T-helper 2 cell treated with Interferon-gamma antibody and Interleukin-4, amounts not matched to agents 5 μg/mL and 100 μg/mL, for 36 hours (primary cell): ENCODE data around the gene CRELD2.

Experiments used
- DNase-seq: peaks from one replicate; pipeline ENCODE4 v3.0.0; 2021; ENCODE audit warnings: low spot score
- H3K27ac Mint-ChIP-seq: one replicate; pipeline ENCODE4 v1.8.0; 2021; ENCODE audit warnings: mild to moderate bottlenecking, mixed read lengths
- H3K27me3 Mint-ChIP-seq: one replicate; pipeline ENCODE4 v1.8.0; 2021; ENCODE audit warnings: low read depth, mixed read lengths
- H3K36me3 Mint-ChIP-seq: one replicate; pipeline ENCODE4 v1.8.0; 2021; ENCODE audit warnings: low read depth, mixed read lengths
- H3K4me1 Mint-ChIP-seq: one replicate; pipeline ENCODE4 v1.8.0; 2021; ENCODE audit warnings: low read depth, mixed read lengths
- H3K4me3 Mint-ChIP-seq: one replicate; pipeline ENCODE4 v1.8.0; 2022; ENCODE audit warnings: mild to moderate bottlenecking, moderate library complexity, mixed read lengths
- H3K9me3 Mint-ChIP-seq: one replicate; pipeline ENCODE4 v1.8.0; 2021; ENCODE audit warnings: mixed read lengths

CRELD2 gene

GRCh38 chr22:49911881-49912625 lies 6.4 kb upstream of the CRELD2 start:
- peaks cover 21% of the 10 kb centered on the region for H3K36me3 Mint-ChIP-seq
- no peaks in the 10 kb centered on the region for H3K27me3 Mint-ChIP-seq
- no peak overlapping the region for H3K4me3 Mint-ChIP-seq

GRCh38 chr22:49913026-49913425 lies 5.4 kb upstream of the CRELD2 start:
- Mint-ChIP-seq H3K36me3 (peaks cover 14% of the 10 kb centered on the region), H3K27ac (no peak overlapping the region), H3K4me1 (peaks cover 7% of the 10 kb centered on the region), H3K4me3 (no peak overlapping the region), H3K9me3 (no peaks in the 10 kb centered on the region), H3K27me3 (no peaks in the 10 kb centered on the region)
- no peak for DNase-seq

More at GRCh38 chr22:49911881-49912625, 6.4 kb upstream of the CRELD2 start:
- DNase-seq, result no peak
- Mint-ChIP-seq H3K4me1 (peaks cover 4% of the 10 kb centered on the region), H3K27ac (no peak overlapping the region), H3K9me3 (no peaks in the 10 kb centered on the region)

GRCh38 chr22:49913446-49913845 lies 5.0 kb upstream of the CRELD2 start:
- H3K9me3 Mint-ChIP-seq, result no peaks in the 10 kb centered on the region
- H3K36me3 Mint-ChIP-seq, result peaks cover 14% of the 10 kb centered on the region
- DNase-seq, result no peak
- H3K27ac Mint-ChIP-seq, result no peak overlapping the region
- H3K4me1 Mint-ChIP-seq, result peaks cover 7% of the 10 kb centered on the region
- H3K27me3 Mint-ChIP-seq, result no peaks in the 10 kb centered on the region
- no peak overlapping the region for H3K4me3 Mint-ChIP-seq

GRCh38 chr22:49914256-49914655 lies 4.2 kb upstream of the CRELD2 start:
- peaks cover 9% of the 10 kb centered on the region for H3K36me3 Mint-ChIP-seq
- H3K9me3 Mint-ChIP-seq, result no peaks in the 10 kb centered on the region
- no peak overlapping the region for H3K4me3 Mint-ChIP-seq
- H3K27ac Mint-ChIP-seq, result no peak overlapping the region
- peaks cover 8% of the 10 kb centered on the region for H3K4me1 Mint-ChIP-seq
- DNase-seq, result no peak
- no peaks in the 10 kb centered on the region for H3K27me3 Mint-ChIP-seq

GRCh38 chr22:49915610-49916009 lies 2.8 kb upstream of the CRELD2 start:
- no peaks in the 10 kb centered on the region for H3K27me3 Mint-ChIP-seq
- no peak for DNase-seq
- peaks cover 12% of the 10 kb centered on the region for H3K36me3 Mint-ChIP-seq
- H3K4me3 Mint-ChIP-seq, result no peak overlapping the region
- H3K27ac Mint-ChIP-seq, result no peak overlapping the region
- H3K9me3 Mint-ChIP-seq, result no peaks in the 10 kb centered on the region
- H3K4me1 Mint-ChIP-seq, result peaks cover 15% of the 10 kb centered on the region

- Mint-ChIP-seq H3K4me3 (peak overlapping the region; percentile 88), H3K27ac (peak overlapping the region; percentile 90), H3K4me1 (peaks cover 15% of the 10 kb centered on the region), H3K36me3 (peaks cover 17% of the 10 kb centered on the region), H3K9me3 (no peaks in the 10 kb centered on the region), H3K27me3 (no peaks in the 10 kb centered on the region)
- DNase-seq, result no peak
Observed at GRCh38 chr22:49916831-49917230, 1.6 kb upstream of the CRELD2 start.

- H3K36me3 Mint-ChIP-seq, result peaks cover 22% of the 10 kb centered on the region
- H3K27ac Mint-ChIP-seq, result peak overlapping the region; percentile 57
- H3K4me1 Mint-ChIP-seq, result peaks cover 15% of the 10 kb centered on the region
- H3K9me3 Mint-ChIP-seq, result no peaks in the 10 kb centered on the region
- DNase-seq, result no peak
- peak overlapping the region; percentile 80 for H3K4me3 Mint-ChIP-seq
- no peaks in the 10 kb centered on the region for H3K27me3 Mint-ChIP-seq
Observed at GRCh38 chr22:49918911-49919881, 762 bp downstream of the CRELD2 start.

- Mint-ChIP-seq H3K4me1 (peaks cover 22% of the 10 kb centered on the region), H3K9me3 (no peaks in the 10 kb centered on the region), H3K4me3 (peak overlapping the region; percentile 41), H3K27me3 (no peaks in the 10 kb centered on the region), H3K36me3 (peaks cover 27% of the 10 kb centered on the region), H3K27ac (peak overlapping the region; percentile 22)
- DNase-seq, result no peak
Observed at GRCh38 chr22:49920859-49921258, 2.4 kb downstream of the CRELD2 start.

GRCh38 chr22:49921508-49922278 lies 3.3 kb downstream of the CRELD2 start:
- Mint-ChIP-seq H3K27ac (no peak overlapping the region), H3K27me3 (no peaks in the 10 kb centered on the region), H3K4me3 (no peak overlapping the region), H3K4me1 (peaks cover 26% of the 10 kb centered on the region), H3K9me3 (no peaks in the 10 kb centered on the region), H3K36me3 (peaks cover 30% of the 10 kb centered on the region)
- no peak for DNase-seq

- Mint-ChIP-seq H3K27ac (no peak overlapping the region), H3K4me3 (no peak overlapping the region), H3K9me3 (no peaks in the 10 kb centered on the region), H3K4me1 (peaks cover 24% of the 10 kb centered on the region), H3K36me3 (peaks cover 34% of the 10 kb centered on the region), H3K27me3 (no peaks in the 10 kb centered on the region)
- DNase-seq, result no peak
Observed at GRCh38 chr22:49922484-49922883, 4.0 kb downstream of the CRELD2 start.

GRCh38 chr22:49922926-49923325 lies 4.5 kb downstream of the CRELD2 start:
- H3K4me3 Mint-ChIP-seq, result no peak overlapping the region
- peaks cover 34% of the 10 kb centered on the region for H3K36me3 Mint-ChIP-seq
- no peak for DNase-seq
- no peaks in the 10 kb centered on the region for H3K9me3 Mint-ChIP-seq
- H3K27me3 Mint-ChIP-seq, result no peaks in the 10 kb centered on the region
- peaks cover 24% of the 10 kb centered on the region for H3K4me1 Mint-ChIP-seq
- H3K27ac Mint-ChIP-seq, result no peak overlapping the region

- peaks cover 34% of the 10 kb centered on the region for H3K36me3 Mint-ChIP-seq
- H3K4me1 Mint-ChIP-seq, result peaks cover 24% of the 10 kb centered on the region
- no peaks in the 10 kb centered on the region for H3K9me3 Mint-ChIP-seq
- no peak overlapping the region for H3K4me3 Mint-ChIP-seq
- H3K27ac Mint-ChIP-seq, result no peak overlapping the region
- no peaks in the 10 kb centered on the region for H3K27me3 Mint-ChIP-seq
- DNase-seq, result no peak
Observed at GRCh38 chr22:49923445-49923844, 5.0 kb downstream of the CRELD2 start.

- Mint-ChIP-seq H3K9me3 (no peaks in the 10 kb centered on the region), H3K4me3 (no peak overlapping the region), H3K36me3 (peaks cover 34% of the 10 kb centered on the region), H3K27ac (peak overlapping the region; percentile 15), H3K4me1 (peaks cover 23% of the 10 kb centered on the region), H3K27me3 (no peaks in the 10 kb centered on the region)
- DNase-seq, result no peak
Observed at GRCh38 chr22:49924113-49924833, 5.8 kb downstream of the CRELD2 start.
